ENCODE measurements around the gene CASQ2.

Gene CASQ2

GRCh38 chr1:115666702-115667101, 101.8 kb downstream of the CASQ2 start:
- DNase-seq (ENCODE audit: low read depth in 2 of 2, low spot score in 1 of 2), result no peak

- no peak for DNase-seq (ENCODE audit: low read depth in 2 of 2, low spot score in 1 of 2)
Observed at GRCh38 chr1:115666206-115666605, 102.3 kb downstream of the CASQ2 start.

- no peak for DNase-seq (ENCODE audit: low read depth in 2 of 2, low spot score in 1 of 2)
Observed at GRCh38 chr1:115665319-115666096, 103.0 kb downstream of the CASQ2 start.

- DNase-seq (ENCODE audit: low read depth in 2 of 2, low spot score in 1 of 2), result no peak
Observed at GRCh38 chr1:115661157-115661556, 107.4 kb downstream of the CASQ2 start.

GRCh38 chr1:115660151-115660550, 108.4 kb downstream of the CASQ2 start:
- no peak for DNase-seq (ENCODE audit: low read depth in 2 of 2, low spot score in 1 of 2)

- DNase-seq (ENCODE audit: low read depth in 2 of 2, low spot score in 1 of 2), result no peak
Observed at GRCh38 chr1:115658646-115659045, 109.9 kb downstream of the CASQ2 start.

GRCh38 chr1:115656461-115657077, 111.9 kb downstream of the CASQ2 start:
- DNase-seq (ENCODE audit: low read depth in 2 of 2, low spot score in 1 of 2), result no peak

GRCh38 chr1:115655916-115656315, 112.6 kb downstream of the CASQ2 start:
- DNase-seq (ENCODE audit: low read depth in 2 of 2, low spot score in 1 of 2), result no peak

GRCh38 chr1:115655306-115655663, 113.2 kb downstream of the CASQ2 start:
- no peak for DNase-seq (ENCODE audit: low read depth in 2 of 2, low spot score in 1 of 2)

GRCh38 chr1:115654663-115655305, 113.7 kb downstream of the CASQ2 start:
- no peak for DNase-seq (ENCODE audit: low read depth in 2 of 2, low spot score in 1 of 2)

GRCh38 chr1:115654125-115654524, 114.4 kb downstream of the CASQ2 start:
- no peak for DNase-seq (ENCODE audit: low read depth in 2 of 2, low spot score in 1 of 2)

GRCh38 chr1:115652236-115652788, 116.2 kb downstream of the CASQ2 start:
- no peak for DNase-seq (ENCODE audit: low read depth in 2 of 2, low spot score in 1 of 2)

- no peak for DNase-seq (ENCODE audit: low read depth in 2 of 2, low spot score in 1 of 2)
Observed at GRCh38 chr1:115651391-115651790, 117.1 kb downstream of the CASQ2 start.

GRCh38 chr1:115650961-115651360, 117.6 kb downstream of the CASQ2 start:
- no peak for DNase-seq (ENCODE audit: low read depth in 2 of 2, low spot score in 1 of 2)

Data from stimulated activated CD8-positive, alpha-beta memory T cell treated with anti-CD3 and anti-CD28 coated beads, Interleukin-4, amount 100 ng/mL, for 1 hour (primary cell).